GM23338 (cell line): ENCODE measurements around the gene PLXNC1. TPM values are rescaled to one million over a fixed set of nuclear protein-coding genes. Genes with fewer than 3 reads are reported as not detected.

Experiments used
- ATAC-seq: fragments of 200-7000 bp; cut with Tn5 transposase; 3 replicates; pipeline ENCODE4 v1.9.1; 2020
- DNase-seq: peaks from one replicate; pipeline ENCODE4 v3.0.0-alpha.2; 2015; ENCODE audit warnings: low spot score
- H2AFZ ChIP-seq: fragments of 200-600 bp; sonication (generic); 2 replicates; pipeline ENCODE4 v1.8.0; 2016; ENCODE audit warnings: antibody characterized with exemption, mild to moderate bottlenecking, moderate library complexity
- H3F3A ChIP-seq: fragments of 200-600 bp; sonication (generic); replicated peaks from 2 replicates; pipeline ENCODE4 v1.8.0; 2017; ENCODE audit warnings: antibody characterized with exemption, mixed run types, low read depth
- H3K27ac ChIP-seq: fragments of 200-600 bp; sonication (generic); 2 replicates; pipeline ENCODE4 v1.6.1; 2016; ENCODE audit warnings: low read depth
- H3K27me3 ChIP-seq: fragments of 200-600 bp; sonication (generic); 2 replicates; pipeline ENCODE4 v1.8.0; 2016; ENCODE audit warnings: mild to moderate bottlenecking, mixed run types, moderate library complexity; ENCODE audit not compliant: insufficient read depth
- H3K36me3 ChIP-seq: fragments of 200-600 bp; sonication (generic); 2 replicates; pipeline ENCODE4 v1.8.0; 2016; ENCODE audit warnings: mild to moderate bottlenecking; ENCODE audit not compliant: insufficient read depth
- H3K4me1 ChIP-seq: fragments of 200-600 bp; sonication (generic); 2 replicates; pipeline ENCODE4 v1.8.0; 2016; ENCODE audit warnings: mild to moderate bottlenecking, moderate library complexity; ENCODE audit not compliant: insufficient read depth
- H3K4me2 ChIP-seq: fragments of 200-600 bp; sonication (generic); 2 replicates; pipeline ENCODE4 v1.7.1; 2017; ENCODE audit warnings: mixed run types
- H3K4me3 ChIP-seq: fragments of 200-600 bp; sonication (generic); 2 replicates; pipeline ENCODE4 v1.6.1; 2016; ENCODE audit warnings: mixed run types
- H3K79me2 ChIP-seq: fragments of 200-600 bp; sonication (generic); replicated peaks from 2 replicates; pipeline ENCODE4 v1.8.0; 2017; ENCODE audit warnings: mild to moderate bottlenecking; ENCODE audit not compliant: insufficient read depth
- H3K9me2 ChIP-seq: fragments of 200-600 bp; sonication (generic); 2 replicates; pipeline ENCODE4 v1.8.0; 2017; ENCODE audit not compliant: insufficient read depth
- H4K20me1 ChIP-seq: fragments of 200-600 bp; sonication (generic); replicated peaks from 2 replicates; pipeline ENCODE4 v1.8.0; 2017; ENCODE audit warnings: mild to moderate bottlenecking; ENCODE audit not compliant: insufficient read depth
- H3K27ac Mint-ChIP-seq: 2 replicates; pipeline ENCODE4 v1.8.0; 2020; ENCODE audit warnings: inconsistent platforms, mild to moderate bottlenecking, moderate library complexity, mixed read lengths
- H3K27me3 Mint-ChIP-seq: 3 replicates; pipeline ENCODE4 v1.8.0; 2022; ENCODE audit warnings: low read depth, mild to moderate bottlenecking, moderate library complexity, mixed read lengths, inconsistent platforms; ENCODE audit not compliant: insufficient read depth, poor library complexity
- H3K36me3 Mint-ChIP-seq: 3 replicates; pipeline ENCODE4 v1.8.0; 2021; ENCODE audit warnings: low read depth, mild to moderate bottlenecking, inconsistent platforms, moderate library complexity, mixed read lengths
- H3K4me1 Mint-ChIP-seq: 3 replicates; pipeline ENCODE4 v1.8.0; 2020; ENCODE audit warnings: mild to moderate bottlenecking, inconsistent platforms, mixed read lengths
- H3K4me3 Mint-ChIP-seq: 3 replicates; pipeline ENCODE4 v1.8.0; 2021; ENCODE audit warnings: moderate library complexity, mild to moderate bottlenecking, inconsistent platforms, mixed read lengths
- H3K9me3 Mint-ChIP-seq: 3 replicates; pipeline ENCODE4 v1.8.0; 2020; ENCODE audit warnings: moderate library complexity, mild to moderate bottlenecking, inconsistent platforms, mixed read lengths
- CREB1 ChIP-seq: fragments of 250-450 bp; sonication (Bioruptor Pico); IDR thresholded peaks from 2 replicates; pipeline ENCODE4 v1.5.0; 2020; ENCODE audit warnings: low read depth, mild to moderate bottlenecking, moderate library complexity
- CTCF ChIP-seq, 2 experiments: fragments of 200-600 bp in 1 of 2; sonication (generic) in 1 of 2; conservative IDR thresholded peaks; 2 replicates each; pipeline versions ENCODE4 v1.5.1 to v1.6.1; 2016 to 2017; ENCODE audit warnings: antibody characterized with exemption in 2 of 2, low read depth in 2 of 2, mild to moderate bottlenecking in 2 of 2, moderate library complexity in 1 of 2
- EZH2 ChIP-seq: fragments of 200-600 bp; sonication (generic); IDR thresholded peaks from one replicate; pipeline ENCODE4 v1.8.0; 2017; ENCODE audit warnings: antibody characterized with exemption, mild to moderate bottlenecking, low read depth; ENCODE audit not compliant: unreplicated experiment
- EZH2phosphoT487 ChIP-seq: fragments of 200-600 bp; sonication (generic); IDR thresholded peaks from one replicate; pipeline ENCODE4 v1.8.1; 2018; ENCODE audit warnings: antibody characterized with exemption; ENCODE audit not compliant: unreplicated experiment
- JUNB ChIP-seq: IDR thresholded peaks from one replicate; pipeline ENCODE4 v1.6.1; 2016; ENCODE audit warnings: antibody characterized with exemption; ENCODE audit not compliant: unreplicated experiment
- POLR2AphosphoS5 ChIP-seq: IDR thresholded peaks from 2 replicates; pipeline ENCODE4 v1.6.1; 2016; ENCODE audit warnings: antibody characterized with exemption, low read depth
- REST ChIP-seq: IDR thresholded peaks from one replicate; pipeline ENCODE4 v1.6.1; 2018; ENCODE audit warnings: antibody characterized with exemption; ENCODE audit not compliant: unreplicated experiment
- STAT1 ChIP-seq: IDR thresholded peaks from one replicate; pipeline ENCODE4 v1.6.1; 2016; ENCODE audit warnings: antibody characterized with exemption; ENCODE audit not compliant: unreplicated experiment
- ZNF114 ChIP-seq: fragments of 250-450 bp; sonication (Bioruptor Pico); IDR thresholded peaks from 2 replicates; pipeline ENCODE4 v1.5.0; 2020; ENCODE audit warnings: mild to moderate bottlenecking, moderate library complexity
- ZNF331 ChIP-seq: fragments of 250-450 bp; sonication (Bioruptor Pico); IDR thresholded peaks from 2 replicates; pipeline ENCODE4 v1.5.0; 2020; ENCODE audit warnings: low read depth, mild to moderate bottlenecking, moderate library complexity
- polyA plus RNA-seq: library from polyadenylated mRNA; unstranded; fragments of >200 nt; fragmentation: Nextera tagmentation; extraction: Ambion mirVana; gene quantifications from 2 replicates; pipeline ENCODE4 v1.2.1, GENCODE V29; 2016
- total RNA-seq: library from RNA; depleted of rRNA; stranded (reverse); fragments of >200 nt; shearing (Covaris generic); gene quantifications from 2 replicates; pipeline ENCODE4 v1.2.3, GENCODE V29; 2014

Gene PLXNC1
- total and polyA plus RNA-seq, 2 experiments from 2014 or later = 1.9 to 6.5 TPM

GRCh38 chr12:94229902-94230301 lies 81.5 kb downstream of the PLXNC1 start:
- Histone ChIP-seq H3K4me3 (no peak overlapping the region), H2AFZ (no peak overlapping the region), H3K4me2 (no peak overlapping the region), H3K27ac (no peak overlapping the region), H3K27me3 (no peaks in the 10 kb centered on the region), H3F3A (no peaks in the 10 kb centered on the region), H3K4me1 (no peaks in the 10 kb centered on the region), H3K36me3 (no peaks in the 10 kb centered on the region), H3K79me2 (no peaks in the 10 kb centered on the region), H3K9me2 (no peaks in the 10 kb centered on the region), H4K20me1 (no peaks in the 10 kb centered on the region)
- ATAC-seq = no peak
- Mint-ChIP-seq H3K9me3 (no peaks in the 10 kb centered on the region), H3K36me3 (no peaks in the 10 kb centered on the region), H3K27ac (no peak overlapping the region), H3K4me1 (peaks cover 14% of the 10 kb centered on the region), H3K27me3 (no peaks in the 10 kb centered on the region), H3K4me3 (no peak overlapping the region)
- DNase-seq = no peak
- TF ChIP-seq CTCF (conservative IDR thresholded peaks at IDR 0.05; ENCODE audit: low read depth in 2 of 2) = no peak
- no peak for TF ChIP-seq EZH2
- TF ChIP-seq STAT1 = no peak
- TF ChIP-seq ZNF331 (CRISPR knock-in tag) = no peak
- no peak for TF ChIP-seq REST
- no peak for TF ChIP-seq EZH2phosphoT487
- no peak for TF ChIP-seq JUNB

GRCh38 chr12:94230357-94230905 lies 82.1 kb downstream of the PLXNC1 start:
- Histone ChIP-seq H3K4me2 (no peak overlapping the region), H3K27me3 (no peaks in the 10 kb centered on the region), H3K9me2 (no peaks in the 10 kb centered on the region), H3K4me1 (no peaks in the 10 kb centered on the region), H3K36me3 (no peaks in the 10 kb centered on the region), H3K27ac (no peak overlapping the region), H3F3A (no peaks in the 10 kb centered on the region), H3K4me3 (no peak overlapping the region), H2AFZ (no peak overlapping the region), H3K79me2 (no peaks in the 10 kb centered on the region), H4K20me1 (no peaks in the 10 kb centered on the region)
- H3K4me1 Mint-ChIP-seq = peaks cover 11% of the 10 kb centered on the region
- no peak for ATAC-seq
- DNase-seq = no peak
- no peak overlapping the region for H3K27ac Mint-ChIP-seq
- H3K9me3 Mint-ChIP-seq = no peaks in the 10 kb centered on the region
- H3K36me3 Mint-ChIP-seq = no peaks in the 10 kb centered on the region
- no peaks in the 10 kb centered on the region for H3K27me3 Mint-ChIP-seq
- no peak overlapping the region for H3K4me3 Mint-ChIP-seq
- TF ChIP-seq ZNF331 (CRISPR knock-in tag) = no peak
- TF ChIP-seq JUNB = no peak
- TF ChIP-seq STAT1 = no peak
- no peak for TF ChIP-seq CTCF (conservative IDR thresholded peaks at IDR 0.05; ENCODE audit: low read depth in 2 of 2)
- TF ChIP-seq CREB1 = no peak
- TF ChIP-seq ZNF114 = no peak
- no peak for TF ChIP-seq POLR2AphosphoS5
- TF ChIP-seq EZH2phosphoT487 = no peak
- no peak for TF ChIP-seq EZH2
